ENCODE measurements around the gene RNPC3.

- TF ChIP-seq ZBTB43 (CRISPR knock-in tag; IDR thresholded peaks at IDR 0.05) (no peak), IRF1 (CRISPR knock-in tag; IDR thresholded peaks at IDR 0.05) (no peak), USF2 (CRISPR knock-in tag; IDR thresholded peaks at IDR 0.05) (no peak), CTCF (IDR thresholded peaks at IDR 0.05) (peak; percentile 31; the same call in 1 of the 2 replicates), CREM (CRISPR knock-in tag; IDR thresholded peaks at IDR 0.05) (no peak), MAX (CRISPR knock-in tag; IDR thresholded peaks at IDR 0.05) (no peak), RELA (CRISPR knock-in tag; IDR thresholded peaks at IDR 0.05; ENCODE audit: borderline replicate concordance) (no peak), GABPB1 (CRISPR knock-in tag; IDR thresholded peaks at IDR 0.05) (no peak), SMAD3 (CRISPR knock-in tag; IDR thresholded peaks at IDR 0.05; ENCODE audit: borderline replicate concordance) (no peak)
Observed at GRCh38 chr1:103514920-103515503, 10.5 kb upstream of the RNPC3 start.
